Stimulated activated naive CD4-positive, alpha-beta T cell (primary cell): ENCODE measurements around the gene GOLGA6D.
"Not testable (repeated sequence)": the region's sequence is repeated elsewhere in the genome, so short reads cannot be mapped to it uniquely, and the experiment has no call there.

ENCODE experiments used
- DNase-seq, 6 experiments: peaks; one replicate each; lab custom pipeline; 2025; lab: John Stamatoyannopoulos, UW

GOLGA6D gene

GRCh38 chr15:75278497-75278896, 4.1 kb upstream of the GOLGA6D start:
- DNase-seq = not testable (repeated sequence)

DNA sequence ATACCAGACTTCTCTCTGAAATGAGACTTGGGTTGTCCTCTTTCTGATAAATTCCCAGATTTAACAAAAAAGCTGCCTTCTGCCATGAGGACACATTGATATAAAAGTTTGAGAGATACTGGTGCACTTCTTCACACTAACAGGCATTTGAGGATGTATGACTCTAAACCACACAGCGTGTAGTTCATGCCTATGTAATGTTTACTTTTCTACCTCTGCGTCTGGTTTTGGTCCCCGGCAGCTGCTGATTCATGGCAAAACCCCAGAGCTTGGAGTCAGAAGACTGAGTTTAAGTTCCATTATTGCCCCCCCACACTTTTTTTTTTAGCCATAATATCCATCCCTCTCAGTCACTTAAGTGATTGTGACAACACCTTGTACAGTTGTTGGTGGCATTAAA, 1.5 kb downstream of the GOLGA6D start:
- not testable (repeated sequence) for DNase-seq

- not testable (repeated sequence) for DNase-seq
Measured at GRCh38 chr15:75293660-75294059, 11.0 kb downstream of the GOLGA6D start.

GRCh38 chr15:75298541-75299310, 16.1 kb downstream of the GOLGA6D start:
- not testable (repeated sequence) for DNase-seq

GRCh38 chr15:75299311-75299688, 16.7 kb downstream of the GOLGA6D start:
- not testable (repeated sequence) for DNase-seq

DNA sequence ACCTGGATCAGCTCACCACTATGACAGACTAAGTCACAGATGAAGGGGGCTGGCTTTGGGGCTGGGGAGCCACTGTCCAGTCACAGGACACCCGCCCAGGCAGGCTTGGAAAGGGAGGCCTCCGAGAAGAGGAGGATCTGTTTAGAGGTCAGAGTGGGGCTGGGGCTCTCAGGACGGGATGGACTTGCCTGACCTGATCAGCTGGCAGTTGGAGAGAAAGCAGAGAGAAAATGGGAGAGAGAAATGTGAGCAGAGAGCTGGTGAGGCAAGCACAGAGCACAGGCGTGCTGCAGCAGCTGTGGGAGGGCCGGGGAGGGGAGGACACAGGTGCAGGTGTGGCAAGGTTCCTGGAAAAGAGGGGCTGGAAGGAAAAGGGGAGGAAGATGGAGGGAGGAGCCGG, 17.4 kb downstream of the GOLGA6D start:
- not testable (repeated sequence) for DNase-seq

DNA sequence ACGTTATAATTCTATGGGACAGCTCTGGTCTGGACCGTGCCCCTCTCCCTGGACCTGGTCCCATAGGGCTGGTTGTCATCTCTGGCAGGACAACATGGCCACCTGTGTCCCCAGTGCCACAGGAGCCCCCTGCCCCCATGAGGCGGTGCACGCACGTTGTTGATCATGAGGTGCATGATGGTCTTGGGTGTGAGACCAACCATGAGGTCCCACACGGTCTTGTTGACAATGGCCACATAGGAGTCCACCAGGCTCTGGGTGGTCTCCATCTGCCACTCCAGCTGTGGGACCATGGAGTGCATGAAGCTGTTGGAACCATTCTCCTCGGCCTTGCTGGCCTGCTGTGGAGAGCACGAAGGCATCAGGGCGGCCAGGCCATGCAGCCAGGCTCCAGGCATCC, 19.7 kb downstream of the GOLGA6D start:
- DNase-seq = no peak

- not testable (repeated sequence) for DNase-seq
Measured at GRCh38 chr15:75302753-75303152, 20.1 kb downstream of the GOLGA6D start.

GRCh38 chr15:75306188-75306587, 23.6 kb downstream of the GOLGA6D start:
- DNase-seq = no peak

GRCh38 chr15:75307778-75308390, 25.2 kb downstream of the GOLGA6D start:
- no peak for DNase-seq

- DNase-seq = no peak
Measured at GRCh38 chr15:75309711-75310110, 27.1 kb downstream of the GOLGA6D start.

DNA sequence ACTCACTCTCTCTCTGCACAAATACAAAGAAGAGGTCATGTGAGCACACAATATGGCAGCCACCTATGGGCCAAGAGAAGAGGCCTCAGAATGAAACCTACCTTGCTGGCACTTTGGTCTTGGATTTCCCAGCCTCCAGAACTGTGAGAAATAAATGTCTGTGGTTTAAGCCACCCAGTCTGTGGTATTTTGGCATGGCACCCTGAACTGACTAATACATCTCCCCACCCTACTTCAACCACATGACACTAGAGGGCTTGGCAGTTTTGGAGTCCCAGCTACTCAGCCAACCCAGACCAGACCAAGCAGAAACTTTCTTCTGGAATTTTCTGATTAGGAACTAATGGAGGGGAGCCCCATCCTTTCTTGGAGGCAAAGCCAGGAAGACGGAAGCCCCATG, 29.9 kb downstream of the GOLGA6D start:
- not testable (repeated sequence) for DNase-seq

DNA sequence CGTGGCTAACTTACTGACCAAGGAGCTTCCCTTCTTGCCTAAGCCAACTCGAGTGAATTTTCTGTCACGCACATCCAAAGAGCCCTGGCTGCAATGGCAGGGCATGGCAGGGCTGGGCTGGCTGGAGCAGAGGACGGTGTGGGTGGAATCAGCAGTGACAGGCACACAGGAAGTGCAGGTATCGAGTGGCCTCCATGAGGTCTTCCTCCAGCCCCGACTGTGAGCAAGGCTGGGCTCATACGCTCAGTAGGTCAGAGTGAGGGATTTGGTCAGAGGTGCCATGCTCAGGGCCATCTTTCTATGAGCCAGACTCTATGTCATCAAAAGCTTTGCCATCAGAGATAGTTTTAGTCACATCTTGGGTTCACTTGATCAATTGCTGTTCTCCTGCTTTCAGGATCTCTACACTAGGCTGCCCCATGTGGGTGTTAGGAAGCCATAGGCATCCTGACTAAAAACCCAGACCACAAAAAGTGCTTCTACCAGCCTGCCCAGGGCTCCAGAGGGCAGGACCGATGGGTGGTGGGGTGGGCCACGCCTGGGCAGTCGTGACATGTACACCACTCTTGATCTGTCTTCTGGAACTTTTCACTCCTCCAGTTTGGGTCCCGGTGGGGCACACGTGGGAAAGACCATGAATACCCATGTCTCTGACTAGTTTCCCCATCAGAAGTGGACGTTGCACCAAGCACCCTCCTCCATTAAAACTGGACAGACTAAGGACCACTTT, 30.6 kb downstream of the GOLGA6D start:
- DNase-seq = no peak

- DNase-seq = no peak
Measured at GRCh38 chr15:75314552-75315290, 32.1 kb downstream of the GOLGA6D start.

DNA sequence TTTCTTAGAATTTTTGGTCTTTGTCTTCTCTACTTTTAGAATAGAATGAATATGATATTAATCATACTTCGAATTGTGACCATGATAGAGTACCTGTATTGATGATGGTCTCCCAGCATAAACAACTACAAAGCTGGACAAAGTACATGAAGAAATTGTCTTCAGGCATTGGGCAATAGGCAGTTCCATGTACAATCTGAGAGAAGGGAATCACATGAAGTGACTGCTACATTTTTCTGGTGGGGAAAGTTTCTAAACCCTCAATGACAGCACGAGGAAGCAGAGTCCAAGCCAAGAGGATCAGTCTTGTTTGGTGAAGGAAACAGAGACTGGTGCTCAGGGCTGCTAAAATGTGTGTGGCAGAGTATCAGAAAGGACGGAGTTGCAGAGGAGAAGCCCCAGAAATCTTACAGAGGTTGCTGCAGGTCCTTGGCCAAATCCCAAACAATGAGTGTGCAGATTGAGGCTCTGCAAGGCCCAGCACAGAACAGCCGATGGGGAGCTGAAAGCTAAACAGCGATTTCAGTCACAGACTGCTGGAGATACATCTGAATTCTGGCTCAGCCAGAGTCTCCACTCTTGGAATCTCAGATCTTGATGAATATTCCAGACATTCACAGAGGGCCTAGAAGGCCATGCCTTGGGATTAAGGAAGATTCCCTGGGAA, 36.7 kb downstream of the GOLGA6D start:
- not testable (repeated sequence) for DNase-seq

- DNase-seq = no peak
Measured at GRCh38 chr15:75321711-75322110, 39.1 kb downstream of the GOLGA6D start.

DNA sequence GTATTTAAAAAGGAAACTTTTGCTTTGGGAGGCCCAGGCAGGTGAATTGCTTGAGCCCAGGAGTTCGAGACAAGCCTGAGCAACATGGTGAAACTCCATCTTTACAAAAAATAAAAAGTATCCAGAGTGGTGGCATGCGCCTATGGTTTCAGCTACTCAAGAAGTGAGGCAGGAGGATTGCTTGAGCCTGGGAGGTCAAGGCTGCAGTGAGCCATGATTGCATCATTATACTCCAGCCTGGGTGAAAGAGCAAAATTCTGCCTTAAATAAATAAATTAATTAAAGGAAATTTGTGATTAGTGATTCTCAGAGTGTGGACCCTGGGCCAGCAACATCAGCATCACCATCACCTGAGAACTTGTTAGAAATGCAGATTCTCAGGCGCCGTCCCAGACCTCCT, 43.3 kb downstream of the GOLGA6D start:
- no peak for DNase-seq

- no peak for DNase-seq
Measured at GRCh38 chr15:75327005-75327404, 44.4 kb downstream of the GOLGA6D start.

DNA sequence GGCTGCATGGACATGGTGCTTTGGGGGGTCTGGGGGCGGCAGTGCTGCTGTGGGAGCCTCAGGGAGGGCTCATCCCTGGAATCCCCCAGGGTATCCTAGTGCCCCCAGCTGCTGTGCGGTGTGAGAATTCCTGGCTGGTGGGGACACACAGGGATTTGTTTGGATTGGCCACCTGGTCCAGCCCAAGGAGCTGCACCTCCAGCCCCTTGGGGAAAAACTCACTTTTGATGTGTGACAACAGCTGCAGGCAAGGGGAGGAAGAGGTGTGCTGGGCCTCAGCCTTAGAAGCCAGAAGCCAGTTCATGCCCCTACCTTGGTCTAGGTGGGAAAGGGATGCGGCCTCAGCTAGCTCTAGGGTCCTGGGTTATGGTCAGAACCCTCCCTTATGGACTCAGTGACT, 44.9 kb downstream of the GOLGA6D start:
- no peak for DNase-seq

GRCh38 chr15:75328493-75329314, 46.1 kb downstream of the GOLGA6D start:
- DNase-seq = no peak

DNA sequence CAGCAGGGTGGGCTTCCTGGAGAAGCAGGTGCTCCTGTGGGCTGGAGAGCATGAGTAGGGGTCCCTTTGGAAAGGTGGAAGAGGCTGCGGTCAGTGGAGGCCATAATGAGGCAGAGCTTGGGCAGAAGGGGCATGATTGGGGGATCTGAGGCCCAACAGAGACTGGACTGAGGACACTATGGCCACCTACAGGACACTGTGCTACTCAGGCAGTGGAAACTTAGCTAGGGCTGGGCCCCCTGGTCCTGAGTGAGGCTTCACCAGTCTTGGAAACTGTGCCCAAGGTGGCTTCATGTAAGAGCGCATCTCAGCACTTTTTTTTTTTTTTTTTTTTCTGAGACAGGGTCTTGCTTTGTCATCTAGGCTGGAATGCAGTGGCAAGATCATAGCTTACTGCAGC, 46.9 kb downstream of the GOLGA6D start:
- no peak for DNase-seq
